ELR (cell line): ENCODE measurements around the gene CFAP20DC.
"Not testable (repeated sequence)": the region's sequence is repeated elsewhere in the genome, so short reads cannot be mapped to it uniquely, and the experiment has no call there.

Experiments
- DNase-seq: peaks from one replicate; pipeline ENCODE4 v3.0.0-alpha.2; 2015; ENCODE audit warnings: low read depth

CFAP20DC gene

GRCh38 chr3:58746758-58747157, 303.1 kb downstream of the CFAP20DC start:
- DNase-seq, result no peak

- DNase-seq, result no peak
These were observed 306.5 kb downstream of the CFAP20DC start for GRCh38 chr3:58743296-58743695.

GRCh38 chr3:58742239-58742638, 307.6 kb downstream of the CFAP20DC start:
- no peak for DNase-seq

GRCh38 chr3:58737644-58738043, 312.2 kb downstream of the CFAP20DC start:
- no peak for DNase-seq

- DNase-seq, result peak; percentile 9
These were observed 318.2 kb downstream of the CFAP20DC start for GRCh38 chr3:58731673-58732072.

GRCh38 chr3:58728723-58729122, 321.1 kb downstream of the CFAP20DC start:
- DNase-seq, result no peak

GRCh38 chr3:58725326-58725853, 324.4 kb downstream of the CFAP20DC start:
- no peak for DNase-seq

- DNase-seq, result no peak
These were observed 325.5 kb downstream of the CFAP20DC start for GRCh38 chr3:58724336-58724735.

- no peak for DNase-seq
These were observed 326.7 kb downstream of the CFAP20DC start for GRCh38 chr3:58723173-58723572.

- no peak for DNase-seq
These were observed 327.3 kb downstream of the CFAP20DC start for GRCh38 chr3:58722561-58722960.

- no peak for DNase-seq
These were observed 329.3 kb downstream of the CFAP20DC start for GRCh38 chr3:58720526-58720925.

GRCh38 chr3:58719684-58720083, 330.1 kb downstream of the CFAP20DC start:
- no peak for DNase-seq

GRCh38 chr3:58713715-58714401, 336.0 kb downstream of the CFAP20DC start:
- DNase-seq, result no peak

GRCh38 chr3:58711871-58712270, 338.0 kb downstream of the CFAP20DC start:
- DNase-seq, result no peak

GRCh38 chr3:58708983-58709382, 340.8 kb downstream of the CFAP20DC start:
- DNase-seq, result not testable (repeated sequence)

- no peak for DNase-seq
These were observed 341.6 kb downstream of the CFAP20DC start for GRCh38 chr3:58708116-58708791.

- no peak for DNase-seq
These were observed 342.4 kb downstream of the CFAP20DC start for GRCh38 chr3:58707390-58707930.

- no peak for DNase-seq
These were observed 343.2 kb downstream of the CFAP20DC start for GRCh38 chr3:58706395-58707167.

GRCh38 chr3:58704745-58705144, 345.1 kb downstream of the CFAP20DC start:
- DNase-seq, result no peak

- DNase-seq, result not testable (repeated sequence)
These were observed 345.5 kb downstream of the CFAP20DC start for GRCh38 chr3:58704304-58704703.

GRCh38 chr3:58698246-58698645, 351.6 kb downstream of the CFAP20DC start:
- DNase-seq, result no peak

GRCh38 chr3:58697561-58697960, 352.3 kb downstream of the CFAP20DC start:
- DNase-seq, result no peak
